ENCODE measurements around the gene PITPNM3. TPM values are rescaled to one million over a fixed set of nuclear protein-coding genes. Genes with fewer than 3 reads are reported as not detected.

The PITPNM3 gene
- total and polyA plus RNA-seq, 2 experiments from 2014 or later: 1.0 to 1.5 TPM

- TF ChIP-seq ZNF331 (CRISPR knock-in tag; IDR thresholded peaks at IDR 0.05; ENCODE audit: low read depth) (no peak), ETS1 (IDR thresholded peaks at IDR 0.05) (no peak), JUNB (IDR thresholded peaks at IDR 0.05; ENCODE audit: unreplicated experiment) (no peak)
- TF ChIP-seq, protein P1, sequence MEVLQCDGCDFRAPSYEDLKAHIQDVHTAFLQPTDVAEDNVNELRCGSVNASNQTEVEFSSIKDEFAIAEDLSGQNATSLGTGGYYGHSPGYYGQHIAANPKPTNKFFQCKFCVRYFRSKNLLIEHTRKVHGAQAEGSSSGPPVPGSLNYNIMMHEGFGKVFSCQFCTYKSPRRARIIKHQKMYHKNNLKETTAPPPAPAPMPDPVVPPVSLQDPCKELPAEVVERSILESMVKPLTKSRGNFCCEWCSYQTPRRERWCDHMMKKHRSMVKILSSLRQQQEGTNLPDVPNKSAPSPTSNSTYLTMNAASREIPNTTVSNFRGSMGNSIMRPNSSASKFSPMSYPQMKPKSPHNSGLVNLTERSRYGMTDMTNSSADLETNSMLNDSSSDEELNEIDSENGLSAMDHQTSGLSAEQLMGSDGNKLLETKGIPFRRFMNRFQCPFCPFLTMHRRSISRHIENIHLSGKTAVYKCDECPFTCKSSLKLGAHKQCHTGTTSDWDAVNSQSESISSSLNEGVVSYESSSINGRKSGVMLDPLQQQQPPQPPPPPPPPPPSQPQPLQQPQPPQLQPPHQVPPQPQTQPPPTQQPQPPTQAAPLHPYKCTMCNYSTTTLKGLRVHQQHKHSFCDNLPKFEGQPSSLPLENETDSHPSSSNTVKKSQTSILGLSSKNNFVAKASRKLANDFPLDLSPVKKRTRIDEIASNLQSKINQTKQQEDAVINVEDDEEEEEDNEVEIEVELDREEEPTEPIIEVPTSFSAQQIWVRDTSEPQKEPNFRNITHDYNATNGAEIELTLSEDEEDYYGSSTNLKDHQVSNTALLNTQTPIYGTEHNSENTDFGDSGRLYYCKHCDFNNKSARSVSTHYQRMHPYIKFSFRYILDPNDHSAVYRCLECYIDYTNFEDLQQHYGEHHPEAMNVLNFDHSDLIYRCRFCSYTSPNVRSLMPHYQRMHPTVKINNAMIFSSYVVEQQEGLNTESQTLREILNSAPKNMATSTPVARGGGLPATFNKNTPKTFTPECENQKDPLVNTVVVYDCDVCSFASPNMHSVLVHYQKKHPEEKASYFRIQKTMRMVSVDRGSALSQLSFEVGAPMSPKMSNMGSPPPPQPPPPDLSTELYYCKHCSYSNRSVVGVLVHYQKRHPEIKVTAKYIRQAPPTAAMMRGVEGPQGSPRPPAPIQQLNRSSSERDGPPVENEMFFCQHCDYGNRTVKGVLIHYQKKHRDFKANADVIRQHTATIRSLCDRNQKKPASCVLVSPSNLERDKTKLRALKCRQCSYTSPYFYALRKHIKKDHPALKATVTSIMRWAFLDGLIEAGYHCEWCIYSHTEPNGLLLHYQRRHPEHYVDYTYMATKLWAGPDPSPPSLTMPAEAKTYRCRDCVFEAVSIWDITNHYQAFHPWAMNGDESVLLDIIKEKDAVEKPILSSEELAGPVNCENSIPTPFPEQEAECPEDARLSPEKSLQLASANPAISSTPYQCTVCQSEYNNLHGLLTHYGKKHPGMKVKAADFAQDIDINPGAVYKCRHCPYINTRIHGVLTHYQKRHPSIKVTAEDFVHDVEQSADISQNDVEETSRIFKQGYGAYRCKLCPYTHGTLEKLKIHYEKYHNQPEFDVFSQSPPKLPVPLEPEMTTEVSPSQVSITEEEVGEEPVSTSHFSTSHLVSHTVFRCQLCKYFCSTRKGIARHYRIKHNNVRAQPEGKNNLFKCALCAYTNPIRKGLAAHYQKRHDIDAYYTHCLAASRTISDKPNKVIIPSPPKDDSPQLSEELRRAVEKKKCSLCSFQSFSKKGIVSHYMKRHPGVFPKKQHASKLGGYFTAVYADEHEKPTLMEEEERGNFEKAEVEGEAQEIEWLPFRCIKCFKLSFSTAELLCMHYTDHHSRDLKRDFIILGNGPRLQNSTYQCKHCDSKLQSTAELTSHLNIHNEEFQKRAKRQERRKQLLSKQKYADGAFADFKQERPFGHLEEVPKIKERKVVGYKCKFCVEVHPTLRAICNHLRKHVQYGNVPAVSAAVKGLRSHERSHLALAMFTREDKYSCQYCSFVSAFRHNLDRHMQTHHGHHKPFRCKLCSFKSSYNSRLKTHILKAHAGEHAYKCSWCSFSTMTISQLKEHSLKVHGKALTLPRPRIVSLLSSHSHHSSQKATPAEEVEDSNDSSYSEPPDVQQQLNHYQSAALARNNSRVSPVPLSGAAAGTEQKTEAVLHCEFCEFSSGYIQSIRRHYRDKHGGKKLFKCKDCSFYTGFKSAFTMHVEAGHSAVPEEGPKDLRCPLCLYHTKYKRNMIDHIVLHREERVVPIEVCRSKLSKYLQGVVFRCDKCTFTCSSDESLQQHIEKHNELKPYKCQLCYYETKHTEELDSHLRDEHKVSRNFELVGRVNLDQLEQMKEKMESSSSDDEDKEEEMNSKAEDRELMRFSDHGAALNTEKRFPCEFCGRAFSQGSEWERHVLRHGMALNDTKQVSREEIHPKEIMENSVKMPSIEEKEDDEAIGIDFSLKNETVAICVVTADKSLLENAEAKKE (CRISPR knock-in tag; IDR thresholded peaks at IDR 0.05): no peak
- no peaks in the 10 kb centered on the region for H3K9me3 Mint-ChIP-seq
- H3K4me1 ChIP-seq (ENCODE audit: insufficient read depth): peaks cover 5% of the 10 kb centered on the region
Measured at GRCh38 chr17:6423931-6424330, 132.4 kb downstream of the PITPNM3 start.

DNA sequence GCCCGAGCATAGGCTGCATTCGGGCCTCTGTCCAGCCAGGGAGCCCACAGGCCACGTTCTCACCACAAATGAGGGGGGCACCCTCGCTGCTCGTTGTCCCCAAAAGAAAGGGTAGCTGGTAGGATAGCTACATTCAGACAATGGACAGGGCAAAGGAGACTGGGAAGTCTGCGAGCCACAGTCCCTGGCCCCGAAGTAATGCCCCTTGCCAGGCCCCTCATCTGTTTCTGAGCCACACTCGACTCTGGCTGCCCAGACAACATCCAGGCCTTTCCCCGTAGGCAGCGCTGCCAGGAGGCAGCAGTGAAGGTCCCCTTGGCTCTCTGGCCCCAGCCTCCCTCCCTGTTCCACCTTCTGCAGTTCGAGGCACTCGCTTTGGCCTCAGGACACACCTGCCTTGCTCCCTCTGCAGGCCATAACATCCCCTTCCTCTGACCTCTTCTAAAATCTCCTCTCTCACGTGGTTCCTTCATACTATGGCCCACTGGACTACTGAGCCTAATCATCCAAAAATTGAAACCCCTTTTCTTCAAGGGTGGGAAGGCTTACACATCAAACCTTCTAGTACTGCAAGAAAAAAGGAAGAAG lies 133.6 kb downstream of the PITPNM3 start:
- H3K27ac ChIP-seq (ENCODE audit: low read depth): no peak overlapping the region
- H3K4me1 ChIP-seq (ENCODE audit: insufficient read depth): peaks cover 5% of the 10 kb centered on the region
- H3K27ac Mint-ChIP-seq: no peak overlapping the region
- DNase-seq (ENCODE audit: low spot score) (peak; percentile 38), ATAC-seq (peak; percentile 48)
- H3K4me3 Mint-ChIP-seq: no peak overlapping the region; the same call in 2 of the 3 replicates
- H3K4me3 ChIP-seq: no peak overlapping the region
- H3F3A ChIP-seq (replicated peaks; ENCODE audit: low read depth): no peaks in the 10 kb centered on the region
- peaks cover 10% of the 10 kb centered on the region for H3K4me1 Mint-ChIP-seq
- H3K9me2 ChIP-seq (ENCODE audit: insufficient read depth): no peaks in the 10 kb centered on the region
- H2AFZ ChIP-seq: peak overlapping the region; percentile 95
- no peaks in the 10 kb centered on the region for H3K9me3 Mint-ChIP-seq
- H4K20me1 ChIP-seq (replicated peaks; ENCODE audit: insufficient read depth): no peaks in the 10 kb centered on the region
- H3K27me3 ChIP-seq (ENCODE audit: insufficient read depth): no peaks in the 10 kb centered on the region
- no peaks in the 10 kb centered on the region for H3K36me3 ChIP-seq (ENCODE audit: insufficient read depth)
- no peaks in the 10 kb centered on the region for H3K36me3 Mint-ChIP-seq (ENCODE audit: low read depth)
- no peak overlapping the region for H3K4me2 ChIP-seq
- H3K79me2 ChIP-seq (replicated peaks; ENCODE audit: insufficient read depth): no peaks in the 10 kb centered on the region
- TF ChIP-seq, protein P2, sequence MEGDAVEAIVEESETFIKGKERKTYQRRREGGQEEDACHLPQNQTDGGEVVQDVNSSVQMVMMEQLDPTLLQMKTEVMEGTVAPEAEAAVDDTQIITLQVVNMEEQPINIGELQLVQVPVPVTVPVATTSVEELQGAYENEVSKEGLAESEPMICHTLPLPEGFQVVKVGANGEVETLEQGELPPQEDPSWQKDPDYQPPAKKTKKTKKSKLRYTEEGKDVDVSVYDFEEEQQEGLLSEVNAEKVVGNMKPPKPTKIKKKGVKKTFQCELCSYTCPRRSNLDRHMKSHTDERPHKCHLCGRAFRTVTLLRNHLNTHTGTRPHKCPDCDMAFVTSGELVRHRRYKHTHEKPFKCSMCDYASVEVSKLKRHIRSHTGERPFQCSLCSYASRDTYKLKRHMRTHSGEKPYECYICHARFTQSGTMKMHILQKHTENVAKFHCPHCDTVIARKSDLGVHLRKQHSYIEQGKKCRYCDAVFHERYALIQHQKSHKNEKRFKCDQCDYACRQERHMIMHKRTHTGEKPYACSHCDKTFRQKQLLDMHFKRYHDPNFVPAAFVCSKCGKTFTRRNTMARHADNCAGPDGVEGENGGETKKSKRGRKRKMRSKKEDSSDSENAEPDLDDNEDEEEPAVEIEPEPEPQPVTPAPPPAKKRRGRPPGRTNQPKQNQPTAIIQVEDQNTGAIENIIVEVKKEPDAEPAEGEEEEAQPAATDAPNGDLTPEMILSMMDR (conservative IDR thresholded peaks at IDR 0.05; ENCODE audit: low read depth in 2 of 2): peak; percentile 47 to 56
- no peak for TF ChIP-seq ETS1 (IDR thresholded peaks at IDR 0.05)
- H3K27me3 Mint-ChIP-seq (ENCODE audit: insufficient read depth, low read depth, poor library complexity): peaks cover 13% of the 10 kb centered on the region

More at GRCh38 chr17:6423931-6424330, 132.4 kb downstream of the PITPNM3 start:
- no peak overlapping the region for H3K4me2 ChIP-seq
- no peaks in the 10 kb centered on the region for H4K20me1 ChIP-seq (replicated peaks; ENCODE audit: insufficient read depth)
- peaks cover 10% of the 10 kb centered on the region for H3K4me1 Mint-ChIP-seq
- no peaks in the 10 kb centered on the region for H3K27me3 ChIP-seq (ENCODE audit: insufficient read depth)
- H3F3A ChIP-seq (replicated peaks; ENCODE audit: low read depth): no peaks in the 10 kb centered on the region
- H3K79me2 ChIP-seq (replicated peaks; ENCODE audit: insufficient read depth): no peaks in the 10 kb centered on the region
- no peaks in the 10 kb centered on the region for H3K36me3 Mint-ChIP-seq (ENCODE audit: low read depth)
- no peak overlapping the region for H2AFZ ChIP-seq
- no peak for ATAC-seq
- DNase-seq (ENCODE audit: low spot score): no peak
- no peaks in the 10 kb centered on the region for H3K36me3 ChIP-seq (ENCODE audit: insufficient read depth)
- H3K27me3 Mint-ChIP-seq (ENCODE audit: insufficient read depth, low read depth, poor library complexity): peaks cover 13% of the 10 kb centered on the region
- no peaks in the 10 kb centered on the region for H3K9me2 ChIP-seq (ENCODE audit: insufficient read depth)
- no peak overlapping the region for H3K4me3 ChIP-seq
- no peak overlapping the region for H3K4me3 Mint-ChIP-seq
- H3K27ac ChIP-seq (ENCODE audit: low read depth): no peak overlapping the region
- H3K27ac Mint-ChIP-seq: no peak overlapping the region
